IPS DF 4.7 (cell line): ENCODE results near the gene PTPRG.

Source experiments
- DNase-seq: peaks from one replicate; pipeline ENCODE4 v3.0.0-alpha.2; 2013; ENCODE audit warnings: low spot score; ENCODE audit errors: extremely low read depth

The PTPRG gene

GRCh38 chr3:61718565-61718964 lies 157.2 kb downstream of the PTPRG start:
- DNase-seq: no peak

GRCh38 chr3:61719278-61719977 lies 158.1 kb downstream of the PTPRG start:
- no peak for DNase-seq

DNA sequence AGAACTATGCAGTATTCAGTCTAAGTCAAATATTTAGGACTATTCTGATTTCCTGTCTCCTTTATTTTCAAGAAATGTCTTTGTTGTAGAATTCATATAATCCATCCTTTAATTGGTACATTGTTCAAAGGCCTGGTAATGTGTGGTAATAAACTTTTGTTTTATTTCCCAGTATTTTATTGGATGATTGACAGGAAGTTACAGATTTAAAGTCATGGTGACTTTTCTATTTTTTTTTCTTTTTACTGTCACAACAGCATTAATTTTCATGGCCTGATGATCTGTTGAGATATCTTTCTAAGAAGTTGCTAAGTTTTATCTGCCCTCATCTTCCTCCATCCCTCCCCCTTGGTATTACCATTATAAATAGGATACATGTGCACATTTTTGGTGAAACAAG lies 161.7 kb downstream of the PTPRG start:
- no peak for DNase-seq

DNA sequence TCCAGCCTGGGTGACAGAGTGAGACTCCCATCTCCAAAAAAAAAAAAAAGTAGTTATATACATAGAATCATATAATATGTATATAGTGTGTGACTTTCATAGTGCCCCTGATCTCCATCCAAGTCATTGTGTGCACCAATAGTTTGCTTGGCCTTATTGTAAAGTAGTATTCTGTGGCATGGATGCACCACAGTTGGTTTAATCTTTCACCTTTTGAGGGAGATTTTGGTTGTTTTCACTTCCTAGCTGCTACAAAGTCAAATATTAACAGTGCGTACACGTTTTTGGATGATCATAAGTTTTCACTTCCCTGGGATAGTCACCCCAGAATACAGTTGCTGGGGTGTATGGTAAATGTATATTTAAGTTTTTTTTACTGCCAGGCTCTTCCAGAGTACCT lies 162.8 kb downstream of the PTPRG start:
- DNase-seq: no peak

GRCh38 chr3:61724801-61725200 lies 163.4 kb downstream of the PTPRG start:
- no peak for DNase-seq

DNA sequence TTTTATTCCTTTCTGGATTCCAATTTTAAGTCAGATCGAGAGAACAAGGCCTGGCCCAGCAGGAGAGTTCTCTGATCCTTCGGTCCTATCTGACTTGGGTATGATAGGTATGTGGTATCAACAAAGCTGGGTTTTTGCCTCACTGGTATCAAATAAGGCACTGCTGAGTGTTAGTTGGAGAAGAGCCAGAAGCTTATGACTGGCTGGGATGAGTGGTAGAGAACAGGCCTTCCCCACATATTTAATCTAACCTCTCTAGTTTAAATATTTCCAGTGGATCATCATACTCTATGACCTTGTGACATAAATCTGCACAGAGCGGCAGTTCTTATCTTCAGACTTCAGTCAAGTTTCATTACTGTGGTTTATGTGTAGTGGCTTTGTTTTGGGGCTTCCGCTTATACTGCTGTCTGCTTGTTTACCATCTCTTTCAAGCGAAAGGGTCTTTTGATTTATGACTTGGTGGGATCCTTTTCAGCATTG lies 164.5 kb downstream of the PTPRG start:
- DNase-seq: no peak

- no peak for DNase-seq
Measured at GRCh38 chr3:61727435-61727834, 166.1 kb downstream of the PTPRG start.

- no peak for DNase-seq
Measured at GRCh38 chr3:61729038-61729634, 167.8 kb downstream of the PTPRG start.

GRCh38 chr3:61730056-61730455 lies 168.7 kb downstream of the PTPRG start:
- DNase-seq: no peak

DNA sequence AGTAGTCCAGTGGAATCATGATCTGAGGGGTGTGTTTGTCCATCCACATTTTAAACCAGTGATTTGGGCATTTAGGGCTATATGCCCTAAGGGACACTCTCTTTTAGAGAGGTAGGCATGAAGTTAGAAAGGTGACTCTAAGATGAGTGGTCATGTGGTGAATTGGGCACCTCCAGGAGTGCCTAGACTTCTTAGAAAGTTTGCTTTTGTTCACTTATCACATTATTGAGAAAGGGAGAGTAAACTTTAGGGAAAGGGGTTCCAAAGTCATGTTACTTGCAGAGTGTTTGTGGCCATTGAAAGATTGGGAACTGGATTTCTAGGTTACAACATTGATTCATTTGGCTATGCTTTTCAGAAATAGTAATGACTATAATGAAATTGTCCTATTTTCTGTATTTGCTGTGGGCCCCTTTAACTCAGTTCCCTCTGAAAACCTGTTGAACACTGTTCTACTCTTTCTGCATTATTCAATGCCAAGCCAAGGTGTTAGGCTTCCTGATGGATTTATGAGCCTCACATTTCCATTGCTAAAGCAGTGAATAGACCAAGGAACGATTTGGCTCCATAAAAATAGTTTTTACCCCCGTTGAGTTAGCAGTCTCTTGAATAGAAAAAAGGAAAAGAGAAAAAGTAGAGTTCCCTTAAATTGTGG lies 169.3 kb downstream of the PTPRG start:
- no peak for DNase-seq

GRCh38 chr3:61733000-61733399 lies 171.6 kb downstream of the PTPRG start:
- no peak for DNase-seq

GRCh38 chr3:61733876-61734275 lies 172.5 kb downstream of the PTPRG start:
- DNase-seq: no peak

DNA sequence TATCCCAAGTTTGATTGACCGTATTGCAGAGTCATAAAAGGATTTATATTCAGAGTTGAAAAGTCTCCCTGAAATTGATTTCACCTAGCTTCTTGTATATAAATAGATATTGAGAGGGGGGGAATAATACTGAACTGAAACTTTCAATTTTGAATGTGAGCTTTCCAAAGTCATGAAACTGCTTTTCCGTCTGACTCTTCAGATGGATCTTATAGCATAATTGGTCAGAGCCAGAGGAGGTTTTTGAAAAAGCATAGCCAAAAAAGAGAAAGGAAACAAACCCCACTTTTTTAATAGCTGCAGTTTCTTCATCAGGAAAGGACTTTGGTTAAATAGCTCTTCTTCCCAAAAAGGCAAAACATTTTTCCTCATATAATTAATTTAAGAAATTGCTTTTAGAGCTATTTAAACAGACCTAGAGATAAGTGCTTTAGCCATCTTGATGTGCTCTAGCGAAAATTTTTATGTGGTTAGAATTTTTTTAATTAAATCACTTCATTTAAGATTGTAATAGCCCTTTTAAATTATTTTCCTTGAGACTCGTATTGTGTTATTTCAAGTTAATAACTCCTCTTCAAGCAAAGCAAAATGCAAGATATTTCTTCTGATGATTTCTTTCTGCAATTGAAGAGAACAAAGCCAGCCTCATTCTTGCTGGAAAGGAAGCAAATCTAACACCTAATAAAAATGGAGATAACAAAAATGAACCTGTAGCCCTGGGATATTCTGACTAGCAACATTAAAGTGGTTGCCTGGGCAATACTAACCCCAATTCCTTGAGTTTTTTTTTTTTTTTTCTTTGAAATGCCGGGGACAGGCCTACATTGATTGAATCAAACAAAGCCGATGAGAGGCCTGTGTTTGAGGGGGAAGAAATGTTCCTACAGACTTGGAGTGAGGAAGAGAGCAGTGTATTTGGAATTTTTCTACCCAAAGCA lies 173.6 kb downstream of the PTPRG start:
- DNase-seq: no peak

DNA sequence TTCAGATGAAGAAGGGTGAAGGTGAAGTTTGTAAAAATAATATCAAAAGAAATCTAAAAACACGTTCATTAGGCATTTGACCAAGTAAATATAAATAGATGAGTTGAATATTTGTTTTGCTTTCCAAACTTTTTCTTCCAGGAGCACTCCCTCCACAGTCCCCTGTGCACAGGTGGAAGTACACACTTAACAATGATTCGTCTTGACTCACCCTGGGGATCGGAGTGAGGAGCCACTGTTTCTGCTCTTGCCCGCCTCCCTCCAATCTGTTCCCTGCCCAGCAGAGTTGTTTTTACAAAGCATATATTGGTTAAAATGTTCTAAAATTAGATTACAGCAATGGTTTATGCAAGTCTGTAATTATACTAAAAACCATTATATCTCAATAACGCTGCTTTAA lies 175.1 kb downstream of the PTPRG start:
- no peak for DNase-seq

DNA sequence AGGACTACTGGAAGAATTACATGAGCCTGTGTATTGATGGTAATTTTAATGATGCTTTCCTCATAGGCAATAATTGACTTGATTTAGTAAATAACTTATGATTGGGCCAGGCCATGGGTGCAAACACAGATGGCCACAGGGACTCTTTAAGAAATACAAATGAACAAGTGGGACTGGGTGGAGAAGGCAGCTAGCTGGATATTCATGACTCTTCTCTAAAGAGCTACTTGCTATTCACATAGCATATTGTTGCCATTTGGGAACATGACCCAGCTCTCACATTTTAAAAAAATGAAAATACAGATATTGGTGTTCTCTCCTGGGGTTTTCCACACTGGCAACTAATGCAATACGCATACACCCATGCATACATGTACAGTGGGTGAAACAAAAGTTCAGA lies 178.3 kb downstream of the PTPRG start:
- DNase-seq: no peak

DNA sequence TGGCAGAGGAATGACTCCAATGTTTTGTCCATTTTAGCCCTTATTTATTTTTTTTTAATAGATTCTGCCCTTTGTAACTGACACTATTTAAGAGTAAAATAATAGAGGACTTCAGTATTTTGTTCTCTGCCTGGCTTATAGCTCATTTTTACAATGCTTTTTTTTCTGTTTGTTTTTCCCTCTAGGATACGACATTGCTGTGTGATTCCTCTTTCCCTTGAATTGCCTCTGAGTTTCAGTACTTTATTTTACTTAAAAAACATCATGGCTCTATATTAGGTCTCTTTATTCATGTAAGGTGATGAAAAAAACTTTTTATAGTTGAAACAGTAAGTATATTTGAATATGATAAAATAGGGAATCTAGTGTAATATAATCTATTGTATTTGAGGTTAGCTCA lies 179.1 kb downstream of the PTPRG start:
- no peak for DNase-seq

GRCh38 chr3:61741551-61741950 lies 180.2 kb downstream of the PTPRG start:
- DNase-seq: no peak

DNA sequence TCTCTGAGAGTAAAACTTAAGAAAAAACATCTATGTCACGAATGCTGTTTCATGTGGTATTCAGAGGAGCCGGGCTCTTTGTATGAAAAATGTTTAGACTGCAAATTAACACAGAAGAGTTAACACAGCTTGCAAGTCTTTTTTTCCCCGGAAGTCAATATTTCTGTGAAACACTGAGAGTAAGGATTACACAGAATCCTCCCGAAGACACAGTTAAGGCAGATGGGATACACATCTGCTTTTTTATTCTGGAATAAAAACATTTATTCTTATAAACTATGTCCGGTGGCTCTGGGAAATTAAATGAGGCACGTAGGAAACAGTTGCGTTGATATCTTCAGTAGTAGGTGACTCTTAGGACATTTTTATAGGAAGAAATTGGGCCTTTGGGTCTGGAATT lies 180.6 kb downstream of the PTPRG start:
- DNase-seq: no peak

DNA sequence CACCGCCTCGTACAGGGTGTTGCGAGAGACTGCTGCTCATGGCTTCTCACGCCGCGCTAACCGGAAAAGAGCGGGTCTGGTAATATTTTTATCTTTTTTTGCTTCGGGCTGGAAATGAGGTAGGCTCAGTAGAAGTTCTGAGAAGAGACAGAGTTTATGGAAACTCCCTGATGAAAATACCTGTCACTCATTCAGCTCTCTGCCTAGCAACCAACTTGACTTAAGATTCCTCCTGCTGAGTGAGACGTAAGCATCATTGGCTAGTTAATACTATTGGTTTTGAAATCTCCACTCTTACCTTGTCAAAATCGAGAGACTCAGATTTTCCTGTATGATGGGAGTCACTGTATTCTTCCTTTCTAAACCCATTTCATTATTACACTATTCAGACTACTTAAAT lies 181.7 kb downstream of the PTPRG start:
- no peak for DNase-seq

DNA sequence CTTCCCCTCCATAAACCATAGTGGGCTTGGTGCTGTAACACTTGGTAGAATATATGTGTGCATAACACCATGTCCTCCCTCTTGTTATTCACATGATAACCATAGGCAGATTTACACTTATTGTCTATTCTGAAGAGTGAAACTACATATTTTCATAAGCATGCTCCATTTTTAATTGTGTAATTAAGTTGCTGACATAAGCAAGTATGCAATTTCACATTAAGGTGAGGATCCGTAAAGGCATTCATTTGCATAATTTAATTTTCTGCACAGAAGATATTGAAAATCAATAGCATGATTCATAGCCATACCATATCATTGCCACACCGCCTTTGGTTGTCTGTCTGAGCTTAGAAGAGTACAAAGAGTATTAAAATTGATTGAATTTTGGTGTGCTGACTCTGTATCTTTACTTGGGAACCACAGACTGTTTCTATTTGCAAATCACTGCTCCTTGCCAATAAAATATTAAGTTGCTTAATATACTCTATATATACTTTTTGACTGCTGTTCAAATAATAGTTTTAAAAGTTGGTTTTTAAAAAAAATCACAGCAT lies 182.4 kb downstream of the PTPRG start:
- no peak for DNase-seq

- DNase-seq: no peak
Measured at GRCh38 chr3:61748288-61748687, 186.9 kb downstream of the PTPRG start.
